Mesodermal cell (in vitro differentiated cells): ENCODE measurements around the gene LCP2.

Source experiments
- H3K27ac ChIP-seq: 2 replicates; pipeline ENCODE4 v1.7.0; 2013; ENCODE audit warnings: mild to moderate bottlenecking, low read depth, low read length, moderate library complexity; ENCODE audit not compliant: severe bottlenecking
- H3K36me3 ChIP-seq: 2 replicates; pipeline ENCODE4 v1.7.1; 2013; ENCODE audit warnings: mild to moderate bottlenecking, low read length, moderate library complexity; ENCODE audit not compliant: control insufficient read depth, insufficient read depth
- H3K4me1 ChIP-seq: one replicate; pipeline ENCODE4 v1.7.1; 2013; ENCODE audit warnings: mild to moderate bottlenecking, low read length; ENCODE audit not compliant: insufficient read depth, control insufficient read depth, poor library complexity, severe bottlenecking
- H3K4me3 ChIP-seq: 2 replicates; pipeline ENCODE4 v1.7.0; 2013; ENCODE audit warnings: low read length, control low read depth, mild to moderate bottlenecking; ENCODE audit not compliant: insufficient read depth, poor library complexity, severe bottlenecking; ENCODE audit errors: extremely low read depth
- H3K9me3 ChIP-seq: 2 replicates; pipeline ENCODE4 v1.7.1; 2013; ENCODE audit warnings: mild to moderate bottlenecking, low read length, moderate library complexity; ENCODE audit not compliant: control insufficient read depth
- WGBS, 2 experiments: methylation state at CpG; one replicate each; pipeline ENCODE4 v1.1.5; 2013; ENCODE audit warnings: missing lambda C conversion rate in 2 of 2; ENCODE audit not compliant: insufficient coverage in 2 of 2; 5-methylcytosine and 5-hydroxymethylcytosine counted together

LCP2 gene

DNA sequence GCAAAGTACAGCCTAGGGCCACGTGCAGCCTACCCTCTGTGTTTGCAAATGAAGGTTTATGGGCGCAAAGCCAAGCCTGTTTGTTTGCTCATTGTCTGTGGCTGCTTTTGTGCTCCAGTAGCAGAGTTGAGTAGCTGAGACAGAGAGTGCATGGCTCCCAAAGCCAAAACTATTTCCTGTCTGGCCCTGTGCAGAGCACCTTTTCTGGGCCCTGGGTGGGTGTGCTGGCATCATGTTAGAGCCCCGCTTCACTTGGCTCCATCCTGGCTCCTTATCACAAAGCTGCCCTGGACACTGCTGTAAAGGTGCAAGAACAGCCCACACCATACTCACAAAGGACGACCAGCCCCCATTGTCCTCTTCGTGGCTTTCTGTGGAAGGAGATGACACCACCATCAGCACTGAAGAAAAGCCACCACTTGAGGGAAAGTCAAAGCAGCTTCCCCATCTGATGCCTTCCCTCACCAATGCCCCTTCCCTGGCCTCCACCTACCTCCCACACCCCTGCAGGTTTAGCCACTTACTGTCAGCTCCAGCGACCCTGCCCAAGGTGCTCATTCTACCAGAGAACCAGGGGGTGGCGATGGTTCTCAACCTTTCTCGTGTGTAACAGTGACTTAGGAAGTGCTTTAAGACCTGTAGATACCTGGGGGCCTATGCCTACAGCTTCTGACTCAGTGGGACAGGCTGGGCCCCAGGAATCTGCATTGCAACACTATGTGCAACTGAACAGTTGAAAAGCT lies 23.4 kb downstream of the LCP2 start:
- H3K4me1 ChIP-seq, result peaks cover 7% of the 10 kb centered on the region
- no peaks in the 10 kb centered on the region for H3K36me3 ChIP-seq
- no peak overlapping the region for H3K27ac ChIP-seq
- no peak overlapping the region for H3K4me3 ChIP-seq
- H3K9me3 ChIP-seq, result no peaks in the 10 kb centered on the region
- WGBS, 2 experiments, result 48 to 65% methylated on average over 6 to 8 of the region's 8 CpGs

DNA sequence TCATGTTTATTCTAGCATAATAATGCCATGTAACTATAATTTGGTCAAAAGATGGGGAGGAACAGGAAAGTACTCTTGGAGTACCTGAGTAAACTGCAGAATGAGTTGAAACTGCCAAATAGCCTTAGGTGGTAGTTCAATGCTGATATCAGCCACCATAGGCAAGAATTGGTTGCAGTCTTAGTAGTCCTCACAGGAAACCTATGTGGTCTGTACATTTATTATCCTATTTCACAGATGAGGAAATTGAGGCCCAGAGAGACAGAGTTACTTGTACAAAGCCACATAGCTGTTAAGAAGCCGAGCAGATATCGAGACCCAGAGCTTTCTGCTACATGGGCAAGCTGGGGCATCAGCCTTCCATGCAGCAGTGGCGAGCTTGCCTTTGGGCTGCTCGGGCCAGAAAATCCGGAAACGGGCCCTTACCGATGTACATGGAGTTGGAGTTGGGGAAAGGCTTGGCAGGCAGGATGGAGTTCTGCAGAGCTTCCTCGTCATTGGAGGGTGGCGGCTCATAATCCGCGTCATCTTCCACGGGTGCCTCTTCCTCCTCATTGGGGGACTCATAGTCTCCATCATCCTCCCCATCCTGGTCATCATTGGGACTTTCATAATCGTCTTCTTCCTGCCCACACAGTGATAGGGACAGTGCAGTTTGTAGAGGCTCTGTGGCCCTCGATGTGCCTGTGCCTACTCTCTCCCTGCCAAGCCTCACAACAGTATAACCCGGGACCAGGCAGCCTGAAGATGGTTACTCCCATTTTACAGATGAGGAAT lies 27.1 kb downstream of the LCP2 start:
- peaks cover 10% of the 10 kb centered on the region for H3K4me1 ChIP-seq
- no peaks in the 10 kb centered on the region for H3K36me3 ChIP-seq
- WGBS, 2 experiments, result 87% methylated on average over 13 to 14 of the region's 15 CpGs
- H3K4me3 ChIP-seq, result no peak overlapping the region
- no peaks in the 10 kb centered on the region for H3K9me3 ChIP-seq
- H3K27ac ChIP-seq, result no peak overlapping the region

DNA sequence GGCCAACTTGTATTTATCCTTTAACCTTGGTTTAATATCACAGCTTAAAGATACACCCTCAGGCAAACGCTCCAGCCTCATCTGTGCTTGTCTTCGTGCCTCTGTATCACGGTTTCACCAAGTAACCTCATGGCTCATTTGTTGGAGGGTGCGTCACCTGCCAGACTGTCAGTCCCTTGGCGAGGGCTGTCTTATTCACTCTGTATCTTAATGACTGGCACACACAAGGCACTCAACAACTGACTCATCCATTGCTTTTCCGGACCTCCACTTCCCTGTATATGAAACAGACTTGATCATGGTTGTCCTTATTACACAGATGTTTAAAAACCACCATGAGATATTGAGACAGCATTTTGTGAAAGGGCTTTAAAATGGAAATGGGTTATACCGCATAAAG lies 28.0 kb downstream of the LCP2 start:
- H3K9me3 ChIP-seq, result no peaks in the 10 kb centered on the region
- no peak overlapping the region for H3K4me3 ChIP-seq
- H3K4me1 ChIP-seq, result peaks cover 10% of the 10 kb centered on the region
- no peak overlapping the region for H3K27ac ChIP-seq
- 86 to 97% methylated on average over 5 of the region's 7 CpGs for WGBS, 2 experiments
- no peaks in the 10 kb centered on the region for H3K36me3 ChIP-seq

DNA sequence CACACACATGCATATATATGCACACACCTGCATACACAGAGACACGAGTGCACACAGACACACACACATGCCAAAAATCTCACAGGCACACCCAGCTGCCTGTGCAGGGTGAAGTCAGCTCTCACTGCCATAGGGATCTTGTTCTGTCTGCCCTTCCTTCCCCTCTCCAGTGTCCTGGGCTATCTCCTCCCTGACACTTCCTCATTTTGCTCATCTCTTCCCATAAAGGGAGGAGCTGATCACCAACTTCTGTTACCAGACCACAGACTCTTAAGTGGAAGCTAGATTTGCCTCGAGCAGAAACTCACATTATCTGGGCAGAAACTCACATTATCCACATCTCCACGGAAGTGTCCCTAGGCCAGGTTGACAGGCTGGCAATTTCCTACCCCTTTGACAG lies 28.7 kb downstream of the LCP2 start:
- no peaks in the 10 kb centered on the region for H3K9me3 ChIP-seq
- 0 to 88% methylated on average over 1 of the region's 3 CpGs for WGBS, 2 experiments
- no peak overlapping the region for H3K27ac ChIP-seq
- H3K36me3 ChIP-seq, result no peaks in the 10 kb centered on the region
- no peak overlapping the region for H3K4me3 ChIP-seq
- H3K4me1 ChIP-seq, result peaks cover 10% of the 10 kb centered on the region

DNA sequence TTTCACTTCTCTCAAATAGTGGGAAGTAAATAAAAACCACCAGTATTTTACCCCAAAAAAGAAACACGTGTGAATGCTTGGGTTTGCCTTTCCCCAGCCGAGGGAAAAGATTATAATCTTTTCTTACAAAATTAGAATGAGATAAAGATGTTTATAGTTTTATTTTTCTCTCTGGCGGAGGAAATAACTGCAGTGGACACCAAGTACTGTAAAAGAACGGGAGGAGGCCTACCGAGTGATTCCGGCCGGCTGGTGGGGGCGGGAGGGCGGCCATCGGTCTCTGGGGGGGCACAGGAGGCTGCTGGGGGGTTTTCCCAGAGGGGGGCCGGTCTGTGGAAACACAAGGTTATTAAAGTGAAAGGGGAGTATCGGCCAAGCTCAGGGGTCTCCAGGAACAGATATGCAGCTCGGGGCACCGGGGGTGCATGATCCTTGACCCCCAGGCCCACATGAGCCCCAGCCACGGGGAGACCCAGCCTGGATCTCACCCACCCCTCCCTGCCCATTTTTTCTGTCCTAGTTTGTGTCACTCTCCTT lies 29.4 kb downstream of the LCP2 start:
- H3K4me3 ChIP-seq, result no peak overlapping the region
- H3K36me3 ChIP-seq, result no peaks in the 10 kb centered on the region
- H3K9me3 ChIP-seq, result no peaks in the 10 kb centered on the region
- H3K4me1 ChIP-seq, result peaks cover 10% of the 10 kb centered on the region
- H3K27ac ChIP-seq, result no peak overlapping the region
- WGBS, 2 experiments, result 77 to 88% methylated on average over 6 to 10 of the region's 15 CpGs

DNA sequence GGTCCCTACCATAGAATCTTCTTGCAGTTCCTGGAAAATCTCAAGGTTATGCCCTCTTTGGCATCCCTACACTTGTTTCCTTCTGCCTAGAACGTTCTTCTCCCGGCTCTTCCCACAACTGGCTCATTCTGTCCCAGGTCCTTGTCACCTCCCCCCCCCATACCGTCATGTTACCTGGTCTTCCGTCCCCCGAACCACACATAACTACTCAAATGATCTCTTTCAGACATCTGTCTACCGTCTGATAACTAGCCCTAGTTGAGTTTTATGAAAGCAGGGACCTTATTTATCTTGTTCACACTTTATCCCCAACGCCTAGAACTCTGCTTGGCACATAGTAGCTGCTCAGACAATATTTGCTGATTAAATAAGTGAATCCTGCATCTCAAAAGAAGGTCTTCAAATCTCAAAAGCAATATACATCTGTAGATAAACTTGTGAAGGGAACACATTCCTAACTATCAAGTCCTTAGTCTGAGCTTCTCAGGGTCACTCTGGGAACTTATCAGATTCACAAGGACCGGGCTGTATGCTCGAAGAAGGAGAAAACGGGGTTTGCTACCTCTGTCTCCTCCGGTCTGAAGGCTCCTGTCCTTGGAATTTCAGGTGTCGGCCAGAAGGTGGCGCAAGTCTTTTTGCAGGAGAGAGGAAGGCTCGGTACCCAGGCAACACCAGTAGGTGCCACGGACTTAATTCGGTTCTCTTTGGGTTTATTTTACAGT lies 30.0 kb downstream of the LCP2 start:
- no peak overlapping the region for H3K4me3 ChIP-seq
- H3K27ac ChIP-seq, result no peak overlapping the region
- WGBS, 2 experiments, result 45 to 61% methylated on average over 7 to 9 of the region's 16 CpGs
- H3K9me3 ChIP-seq, result no peaks in the 10 kb centered on the region
- H3K4me1 ChIP-seq, result peaks cover 10% of the 10 kb centered on the region
- no peaks in the 10 kb centered on the region for H3K36me3 ChIP-seq

DNA sequence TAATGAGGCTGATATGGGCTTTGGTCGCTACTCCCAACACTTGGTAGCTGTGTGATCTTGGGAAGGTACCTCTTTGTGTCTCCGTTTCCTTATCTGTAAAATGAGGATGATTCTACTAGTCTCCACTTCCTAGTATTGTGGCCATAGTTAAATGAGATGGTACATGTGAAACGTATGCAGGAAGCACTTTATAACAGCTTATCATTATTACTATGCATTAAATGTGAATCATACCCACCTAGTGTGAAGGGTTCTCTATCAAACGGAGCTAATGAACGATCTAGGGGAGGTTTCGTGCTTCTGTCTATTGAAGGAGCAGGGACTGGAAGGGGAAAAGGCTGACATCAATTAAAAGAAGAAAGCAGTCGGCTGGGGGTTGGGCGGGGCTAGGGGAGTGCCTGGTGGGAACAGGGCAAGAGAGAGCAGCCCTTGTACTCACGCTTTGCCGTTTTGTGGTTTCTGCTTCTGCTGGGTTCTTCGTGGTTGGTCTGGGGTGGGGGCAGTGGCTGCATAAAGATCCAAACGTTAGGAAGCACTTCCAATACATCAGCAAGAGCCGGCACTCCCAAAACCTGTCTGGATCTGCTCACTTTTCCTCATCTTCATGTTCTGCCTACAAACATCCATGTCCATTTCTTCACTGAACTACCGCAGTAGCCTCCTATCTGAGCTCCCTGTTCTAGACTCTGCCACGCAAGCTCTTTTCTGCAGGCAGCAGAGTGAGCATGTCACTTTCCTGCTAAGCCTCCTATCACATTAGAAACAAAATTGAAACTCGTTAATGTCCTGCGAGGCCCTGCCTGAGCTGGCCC lies 30.8 kb downstream of the LCP2 start:
- H3K27ac ChIP-seq, result no peak overlapping the region
- WGBS, 2 experiments, result 77 to 85% methylated on average over 8 to 14 of the region's 17 CpGs
- peaks cover 10% of the 10 kb centered on the region for H3K4me1 ChIP-seq
- no peak overlapping the region for H3K4me3 ChIP-seq
- no peaks in the 10 kb centered on the region for H3K9me3 ChIP-seq
- no peaks in the 10 kb centered on the region for H3K36me3 ChIP-seq

DNA sequence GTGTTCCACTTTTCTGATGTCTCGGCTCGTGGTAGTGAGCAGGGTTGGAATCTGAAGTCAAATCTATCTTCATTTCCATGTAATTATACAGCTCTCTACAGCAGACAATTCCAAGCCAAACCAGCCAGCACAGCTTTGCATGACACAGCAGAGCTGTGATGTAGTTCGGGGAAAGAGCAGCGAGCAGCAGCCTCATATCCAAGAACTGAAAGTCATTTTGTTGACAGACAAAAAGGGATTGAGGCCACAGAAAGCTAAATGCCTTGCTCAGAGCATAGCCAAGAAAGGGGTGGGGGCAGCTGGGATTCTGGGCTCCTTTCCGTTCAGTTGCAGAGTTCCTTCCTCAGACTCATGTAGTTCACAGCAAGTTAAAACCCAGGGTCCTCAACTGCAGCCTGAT lies 32.1 kb downstream of the LCP2 start:
- H3K4me1 ChIP-seq, result peaks cover 10% of the 10 kb centered on the region
- no peaks in the 10 kb centered on the region for H3K36me3 ChIP-seq
- H3K9me3 ChIP-seq, result no peaks in the 10 kb centered on the region
- no peak overlapping the region for H3K4me3 ChIP-seq
- H3K27ac ChIP-seq, result no peak overlapping the region
- 24 to 46% methylated on average over 2 to 3 of the region's 5 CpGs for WGBS, 2 experiments

DNA sequence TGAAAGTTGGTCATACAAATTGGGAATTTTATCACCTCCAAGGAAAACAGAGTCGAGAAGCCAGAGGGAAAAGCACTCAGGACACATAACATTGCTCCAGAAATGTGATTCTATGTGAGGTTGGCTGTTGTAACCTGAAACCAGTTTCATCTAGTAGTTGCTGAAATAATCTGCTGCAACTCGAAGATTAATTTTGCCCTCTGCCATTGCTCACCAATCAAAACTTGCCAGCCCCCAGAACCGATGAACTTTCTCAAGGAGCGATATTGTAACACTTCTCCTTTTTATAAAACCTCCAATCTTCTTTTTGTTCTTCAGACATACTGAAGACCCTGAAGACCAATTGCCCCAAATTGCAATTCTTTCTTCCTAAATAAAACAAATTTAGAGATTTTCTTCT lies 33.7 kb downstream of the LCP2 start:
- H3K4me1 ChIP-seq, result peaks cover 10% of the 10 kb centered on the region
- no peaks in the 10 kb centered on the region for H3K9me3 ChIP-seq
- H3K27ac ChIP-seq, result no peak overlapping the region
- no peak overlapping the region for H3K4me3 ChIP-seq
- no peaks in the 10 kb centered on the region for H3K36me3 ChIP-seq
- 88 to 93% methylated on average over 3 to 4 of the region's 4 CpGs for WGBS, 2 experiments
